ENCODE data around the gene LANCL3.

DNA sequence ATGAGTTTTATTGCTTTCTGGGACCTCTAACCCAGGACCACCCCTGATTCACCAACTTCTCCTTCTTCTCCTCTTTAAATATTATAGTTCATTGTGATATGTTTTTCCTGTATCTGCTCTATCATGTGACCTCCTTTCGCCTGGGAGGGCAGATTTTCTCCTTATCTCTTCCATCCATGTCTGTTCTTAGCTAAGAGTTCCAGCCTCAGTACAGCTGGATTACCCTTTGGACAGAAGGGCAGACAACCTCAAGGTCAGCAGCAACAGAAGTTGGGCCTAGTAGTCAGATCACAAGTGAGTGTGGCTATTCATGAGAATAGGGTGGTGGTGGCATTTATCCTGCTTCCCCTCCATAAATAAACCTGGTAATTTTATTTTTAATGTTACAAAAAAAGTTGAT is 108.4 kb downstream of the LANCL3 start:
- TF ChIP-seq, protein P1, sequence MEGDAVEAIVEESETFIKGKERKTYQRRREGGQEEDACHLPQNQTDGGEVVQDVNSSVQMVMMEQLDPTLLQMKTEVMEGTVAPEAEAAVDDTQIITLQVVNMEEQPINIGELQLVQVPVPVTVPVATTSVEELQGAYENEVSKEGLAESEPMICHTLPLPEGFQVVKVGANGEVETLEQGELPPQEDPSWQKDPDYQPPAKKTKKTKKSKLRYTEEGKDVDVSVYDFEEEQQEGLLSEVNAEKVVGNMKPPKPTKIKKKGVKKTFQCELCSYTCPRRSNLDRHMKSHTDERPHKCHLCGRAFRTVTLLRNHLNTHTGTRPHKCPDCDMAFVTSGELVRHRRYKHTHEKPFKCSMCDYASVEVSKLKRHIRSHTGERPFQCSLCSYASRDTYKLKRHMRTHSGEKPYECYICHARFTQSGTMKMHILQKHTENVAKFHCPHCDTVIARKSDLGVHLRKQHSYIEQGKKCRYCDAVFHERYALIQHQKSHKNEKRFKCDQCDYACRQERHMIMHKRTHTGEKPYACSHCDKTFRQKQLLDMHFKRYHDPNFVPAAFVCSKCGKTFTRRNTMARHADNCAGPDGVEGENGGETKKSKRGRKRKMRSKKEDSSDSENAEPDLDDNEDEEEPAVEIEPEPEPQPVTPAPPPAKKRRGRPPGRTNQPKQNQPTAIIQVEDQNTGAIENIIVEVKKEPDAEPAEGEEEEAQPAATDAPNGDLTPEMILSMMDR (IDR thresholded peaks at IDR 0.05 in 4 of 5, conservative IDR thresholded peaks at IDR 0.05 in 1 of 5) = no peak
- TF ChIP-seq POLR2A (IDR thresholded peaks at IDR 0.05) = no peak
